ENCODE measurements around the gene CCT8L2.
"Not testable (repeated sequence)": the region's sequence is repeated elsewhere in the genome, so short reads cannot be mapped to it uniquely, and the experiment has no call there.

The CCT8L2 gene

DNA sequence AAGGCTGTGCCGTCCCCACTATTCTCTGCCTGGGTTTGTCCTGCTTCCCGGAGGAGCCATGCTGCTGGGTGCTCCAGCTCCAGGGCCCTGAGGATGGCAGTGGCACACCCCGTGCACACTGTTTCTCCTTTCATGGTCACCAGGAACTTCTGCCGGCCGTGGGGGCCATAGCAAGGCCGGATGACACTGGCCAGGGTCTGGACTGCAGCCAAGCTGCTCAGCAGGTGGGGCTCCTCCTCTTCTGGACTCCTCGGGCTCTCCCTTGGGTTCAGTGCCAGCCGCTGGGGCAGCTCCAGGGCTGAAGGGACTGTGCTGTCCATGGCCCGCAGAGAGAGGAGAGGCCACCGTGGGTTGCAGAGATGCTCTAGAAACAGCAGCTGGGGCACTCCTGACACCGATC lies 379 bp downstream of the CCT8L2 start:
- DNase-seq, result not testable (repeated sequence)

DNA sequence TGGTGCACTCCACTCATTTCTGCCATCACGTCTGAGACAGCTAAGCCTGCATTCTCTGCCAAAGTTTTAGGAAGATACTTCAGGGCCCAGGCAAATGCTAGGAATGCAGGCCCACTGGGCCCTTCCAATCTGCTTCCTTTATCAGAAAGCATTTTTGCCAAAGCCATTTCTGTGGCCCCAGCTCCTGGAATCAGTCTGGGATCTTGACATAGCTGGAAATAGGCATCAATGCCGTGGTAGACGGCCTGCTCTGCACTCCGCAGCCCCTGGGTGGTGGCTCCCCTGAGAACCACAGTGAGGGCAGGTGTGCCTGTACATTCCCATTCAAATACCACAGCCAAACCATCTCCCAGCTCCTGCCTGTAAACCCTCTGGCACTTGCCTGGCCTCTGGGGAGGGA lies 1.5 kb downstream of the CCT8L2 start:
- DNase-seq, result not testable (repeated sequence)

DNA sequence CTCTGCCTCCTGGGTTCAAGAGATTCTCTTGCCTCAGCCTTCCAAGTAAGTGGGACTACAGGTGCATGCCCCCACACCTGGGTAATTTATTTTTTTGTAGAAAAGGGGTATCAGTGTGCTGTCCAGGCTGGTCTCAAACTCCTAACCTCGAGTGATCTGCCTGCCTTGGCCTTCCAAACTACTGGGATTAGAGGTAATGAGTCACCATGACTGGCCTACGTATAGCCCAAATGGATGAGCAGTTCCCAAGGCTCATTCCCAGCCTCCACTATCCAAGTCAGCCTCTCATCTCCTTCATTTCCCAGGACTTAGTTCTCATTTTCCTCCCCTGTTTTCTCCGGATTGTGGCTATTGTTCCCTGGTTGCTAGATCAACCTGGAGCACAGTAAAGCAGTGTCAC lies 5.6 kb downstream of the CCT8L2 start:
- DNase-seq, result no peak

DNA sequence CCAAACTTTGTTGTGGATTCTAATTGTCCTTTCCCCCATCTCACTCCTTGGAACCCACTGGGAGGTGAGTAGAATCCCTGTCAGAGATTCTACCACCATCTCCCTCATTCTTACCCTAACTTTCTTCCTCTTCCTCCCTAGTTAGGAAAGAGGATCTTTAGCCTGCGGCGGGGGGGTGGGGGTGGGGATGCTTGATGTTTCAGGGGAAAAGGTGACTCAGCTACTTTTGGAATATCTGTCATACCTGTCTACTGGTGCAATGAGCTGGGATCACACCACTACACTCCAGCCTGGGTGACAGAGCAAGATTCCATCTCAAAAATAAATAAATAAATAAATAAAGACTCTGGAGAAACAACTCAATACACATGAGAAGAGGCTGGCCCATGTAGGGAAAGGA lies 6.4 kb downstream of the CCT8L2 start:
- no peak for DNase-seq

DNA sequence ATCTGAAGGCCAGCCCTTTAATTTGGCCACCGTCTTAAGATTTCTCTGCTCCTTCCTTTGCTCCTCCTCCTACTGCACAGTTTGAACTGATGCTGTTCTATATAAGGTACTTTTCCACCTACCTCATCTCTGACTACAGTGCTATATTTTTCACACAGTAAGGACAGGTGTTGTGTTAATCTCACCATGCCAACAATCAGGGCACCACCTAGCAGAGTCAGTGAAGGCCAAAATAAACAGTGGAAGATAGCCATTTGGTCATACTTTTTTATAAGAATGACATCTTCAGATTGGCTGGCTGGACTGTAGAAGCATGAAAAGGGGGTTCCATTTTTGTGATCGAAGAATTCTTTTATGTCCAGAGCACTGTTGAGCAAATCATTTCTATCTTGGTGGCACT lies 11.7 kb downstream of the CCT8L2 start:
- DNase-seq, result not testable (repeated sequence)

DNA sequence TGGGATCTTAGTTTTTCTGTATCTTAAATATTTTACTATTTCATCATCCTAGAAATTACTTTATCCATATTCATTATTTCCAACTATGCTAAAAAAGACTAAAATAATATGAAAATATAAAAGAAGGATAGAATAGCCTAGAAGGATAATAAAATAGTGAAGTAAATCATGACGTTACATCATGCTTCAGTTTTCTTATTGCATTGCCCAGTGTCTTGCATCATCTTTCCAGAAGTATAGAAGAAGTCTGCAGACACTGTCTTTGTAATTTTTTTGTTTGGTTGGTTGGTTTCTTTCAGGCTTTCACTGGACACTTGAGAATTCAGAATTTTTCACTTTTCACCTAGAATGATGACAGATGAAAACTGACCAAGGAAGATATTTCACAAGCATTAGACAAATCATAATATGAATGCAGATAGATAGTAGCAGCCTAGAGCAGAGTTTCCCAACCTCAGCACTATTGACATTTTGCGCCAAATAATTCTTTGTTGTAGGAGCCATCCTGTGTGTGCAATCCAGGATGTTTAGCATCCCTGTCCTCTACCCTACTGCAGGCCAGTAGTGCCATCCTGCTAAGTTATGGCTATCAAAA lies 23.3 kb downstream of the CCT8L2 start:
- DNase-seq, result not testable (repeated sequence)

DNA sequence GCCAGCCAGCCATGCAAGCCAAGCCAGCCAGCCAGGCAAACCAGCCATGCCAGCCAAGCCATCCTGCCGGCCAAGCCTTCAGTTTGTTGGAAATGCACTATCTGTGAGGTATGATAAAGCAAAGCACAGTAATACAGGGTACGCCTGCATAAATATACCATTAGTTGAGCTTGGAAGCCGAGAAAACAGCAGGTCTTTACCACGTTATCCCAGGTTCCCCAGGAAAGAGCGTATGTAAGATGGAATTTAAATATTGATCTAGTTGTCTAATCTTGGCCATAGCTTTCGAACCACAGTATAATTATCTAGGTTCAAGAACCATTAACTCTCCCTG lies 24.2 kb downstream of the CCT8L2 start:
- no peak for DNase-seq

DNA sequence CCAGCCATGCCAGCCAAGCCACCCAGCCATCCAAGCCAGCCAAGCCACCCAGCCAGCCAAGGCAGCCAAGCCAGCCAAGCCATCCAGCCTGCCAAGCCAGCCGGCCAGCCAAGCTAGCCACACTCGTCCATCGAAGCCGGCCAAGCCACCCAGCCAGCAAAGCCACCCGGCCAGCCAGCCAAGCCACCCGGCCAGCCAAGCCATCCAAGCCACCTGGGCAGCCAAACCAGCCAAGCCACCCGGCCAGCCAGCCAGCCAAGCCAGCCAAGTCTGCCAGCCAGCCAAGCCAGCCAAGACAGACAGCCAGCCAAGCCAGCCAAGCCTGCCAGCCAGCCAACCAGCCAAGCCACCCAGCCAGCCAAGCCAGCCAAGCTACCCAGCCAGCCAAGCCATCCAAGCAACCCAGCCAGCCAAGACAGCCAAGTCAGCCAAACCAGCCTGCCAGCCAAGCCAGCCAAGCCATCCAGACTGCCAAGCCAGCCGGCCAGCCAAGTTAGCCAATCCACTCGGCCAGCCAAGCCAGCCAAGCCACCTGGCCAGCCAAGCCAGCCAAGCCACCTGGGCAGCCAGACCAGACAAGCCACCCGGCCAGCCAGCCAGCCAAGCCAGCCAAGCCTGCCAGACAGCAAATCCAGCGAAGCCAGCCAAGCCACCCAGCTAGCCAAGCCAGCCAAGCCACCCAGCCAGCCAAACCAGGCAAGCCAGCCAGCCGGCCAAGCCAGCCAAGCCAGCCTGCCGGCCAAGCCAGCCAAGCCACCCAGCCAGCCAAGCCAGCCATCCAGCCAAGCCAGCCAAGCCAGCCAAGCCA lies 24.8 kb downstream of the CCT8L2 start:
- DNase-seq, result not testable (repeated sequence)

DNA sequence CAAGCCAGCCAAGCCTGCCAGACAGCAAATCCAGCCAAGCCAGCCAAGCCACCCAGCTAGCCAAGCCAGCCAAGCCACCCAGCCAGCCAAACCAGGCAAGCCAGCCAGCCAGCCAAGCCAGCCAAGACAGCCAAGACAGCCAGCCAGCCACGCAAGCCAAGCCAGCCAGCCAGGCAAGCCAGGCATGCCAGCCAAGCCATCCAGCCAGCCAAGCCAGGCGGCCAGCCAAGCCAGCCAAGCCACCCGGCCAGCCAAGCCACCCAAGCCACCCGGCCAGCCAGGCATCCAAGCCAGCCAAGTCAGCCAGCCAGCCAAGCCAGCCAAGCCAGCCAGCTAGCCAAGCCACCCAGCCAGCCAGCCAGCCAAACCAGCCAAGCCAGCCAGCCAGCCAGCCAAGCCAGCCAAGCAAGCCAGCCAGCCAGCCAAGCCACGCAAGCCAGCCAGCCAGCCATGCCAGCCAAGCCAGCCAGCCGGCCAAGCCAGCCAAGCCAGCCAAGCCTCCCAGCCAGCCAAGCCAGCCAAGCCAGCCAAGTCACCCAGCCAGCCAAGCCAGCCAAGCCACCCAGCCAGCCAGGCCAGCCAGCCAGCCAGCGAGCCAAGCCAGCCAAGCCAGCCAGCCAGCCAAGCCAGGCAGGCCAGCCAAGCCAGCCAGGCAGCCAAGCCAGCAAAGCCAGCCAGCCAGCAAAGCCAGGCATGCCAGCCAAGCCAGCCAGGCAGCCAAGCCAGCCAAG lies 26.0 kb downstream of the CCT8L2 start:
- not testable (repeated sequence) for DNase-seq

DNA sequence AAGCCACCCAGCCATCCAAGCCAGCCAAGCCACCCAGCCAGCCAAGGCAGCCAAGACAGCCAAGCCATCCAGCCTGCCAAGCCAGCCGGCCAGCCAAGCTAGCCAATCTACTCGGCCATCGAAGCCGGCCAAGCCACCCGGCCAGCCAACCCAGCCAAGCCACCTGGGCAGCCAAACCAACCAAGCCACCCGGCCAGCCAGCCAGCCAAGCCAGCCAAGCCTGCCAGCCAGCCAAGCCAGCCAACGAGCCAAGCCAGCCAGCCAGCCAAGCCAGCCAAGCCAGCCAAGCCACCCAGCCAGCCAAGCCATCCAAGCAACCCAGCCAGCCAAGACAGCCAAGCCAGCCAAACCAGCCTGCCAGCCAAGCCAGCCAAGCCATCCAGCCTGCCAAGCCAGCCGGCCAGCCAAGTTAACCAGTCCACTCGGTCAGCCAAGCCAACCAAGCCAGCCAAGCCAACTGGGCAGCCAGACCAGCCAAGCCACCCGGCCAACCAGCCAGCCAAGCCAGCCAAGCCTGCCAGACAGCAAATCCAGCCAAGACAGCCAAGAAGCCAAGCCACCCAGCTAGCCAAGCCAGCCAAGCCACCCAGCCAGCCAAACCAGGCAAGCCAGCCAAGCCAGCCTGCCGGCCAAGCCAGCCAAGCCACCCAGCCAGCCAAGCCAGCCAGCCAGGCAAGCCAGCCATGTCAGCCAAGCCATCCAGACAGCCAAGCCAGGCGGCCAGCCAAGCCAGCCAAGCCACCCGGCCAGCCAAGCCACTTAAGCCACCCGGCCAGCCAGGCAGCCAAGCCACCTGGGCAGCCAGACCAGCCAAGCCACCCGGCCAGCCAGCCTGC lies 26.8 kb downstream of the CCT8L2 start:
- DNase-seq, result not testable (repeated sequence)

DNA sequence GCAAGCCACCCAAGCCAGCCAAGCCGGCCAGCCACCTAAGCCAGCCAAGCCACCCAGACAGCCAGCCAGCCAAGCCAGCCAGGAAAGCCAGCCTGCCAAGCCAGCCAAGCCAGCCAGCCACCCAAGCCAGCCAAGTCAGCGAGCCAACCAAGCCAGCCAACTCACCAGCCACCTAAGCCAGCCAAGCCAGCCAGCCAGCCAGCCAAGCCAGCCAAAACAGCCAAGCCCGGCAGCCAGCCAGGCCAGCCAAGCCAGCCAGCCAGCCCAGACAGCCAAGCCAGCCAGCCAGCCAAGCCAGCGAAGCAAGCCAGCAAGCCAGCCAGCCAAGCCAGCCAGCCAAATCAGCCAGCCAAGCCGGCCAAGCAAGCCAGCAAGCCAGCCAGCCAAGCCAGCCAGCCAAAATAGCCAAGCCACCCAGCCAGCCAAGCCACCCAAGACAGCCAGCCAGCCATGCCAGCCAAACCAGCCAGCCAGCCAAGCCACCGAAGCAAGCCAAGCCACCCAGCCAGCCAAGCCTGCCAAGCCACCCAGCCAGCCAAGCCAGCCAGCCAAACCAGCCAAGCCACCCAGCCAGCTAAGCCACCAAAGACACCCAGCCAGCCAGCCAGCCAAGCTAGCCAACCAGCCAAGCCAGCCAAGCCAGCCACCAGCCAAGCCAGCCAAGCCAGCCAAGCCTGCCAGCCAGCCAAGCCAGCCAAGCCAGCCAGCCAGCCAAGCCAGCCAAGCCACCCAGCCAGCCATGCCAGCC lies 27.6 kb downstream of the CCT8L2 start:
- not testable (repeated sequence) for DNase-seq

DNA sequence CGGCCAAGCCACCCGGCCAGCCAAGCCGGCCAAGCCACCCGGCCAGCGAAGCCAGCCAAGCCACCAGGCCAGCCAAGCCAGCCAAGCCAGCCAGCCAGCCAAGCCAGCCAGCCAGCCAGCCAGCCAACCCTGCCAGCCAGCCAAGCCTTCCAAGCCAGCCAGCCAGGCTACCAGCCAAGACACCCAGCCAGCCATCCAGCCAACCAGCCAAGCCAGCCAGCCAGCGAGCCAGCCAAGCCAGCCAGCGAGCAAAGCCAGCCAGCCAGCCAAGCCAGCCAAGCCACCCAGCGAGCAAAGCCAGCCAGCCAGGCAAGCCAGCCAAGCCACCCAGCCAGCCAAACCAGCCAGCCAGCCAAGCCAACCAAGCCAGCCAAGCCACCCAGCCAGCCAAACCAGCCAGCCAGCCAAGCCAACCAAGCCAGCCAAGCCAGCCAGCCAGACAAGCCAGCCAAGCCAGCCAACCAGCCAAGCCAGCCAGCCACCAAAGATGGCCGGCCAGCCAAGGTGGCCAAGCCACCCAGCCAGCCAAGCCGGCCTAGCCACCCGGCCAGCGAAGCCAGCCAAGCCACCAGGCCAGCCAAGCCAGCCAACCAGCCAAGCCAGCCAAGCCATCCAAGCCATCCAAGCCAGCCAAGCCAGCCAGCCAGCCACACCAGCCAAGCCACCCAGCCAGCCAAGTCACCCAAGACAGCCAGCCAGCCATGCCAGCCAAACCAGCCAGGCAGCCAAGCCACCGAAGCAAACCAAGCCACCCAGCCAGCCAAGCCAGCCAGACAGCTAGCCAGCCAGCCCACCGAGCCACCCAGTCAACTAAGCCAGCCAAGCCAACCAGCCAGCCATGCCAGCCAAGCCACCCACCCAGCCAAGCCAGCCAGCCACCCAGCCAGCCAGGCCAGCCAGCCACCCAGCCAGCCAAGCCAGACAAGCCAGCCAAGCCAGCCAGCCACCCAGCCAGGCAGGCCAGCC lies 28.8 kb downstream of the CCT8L2 start:
- no peak for DNase-seq

DNA sequence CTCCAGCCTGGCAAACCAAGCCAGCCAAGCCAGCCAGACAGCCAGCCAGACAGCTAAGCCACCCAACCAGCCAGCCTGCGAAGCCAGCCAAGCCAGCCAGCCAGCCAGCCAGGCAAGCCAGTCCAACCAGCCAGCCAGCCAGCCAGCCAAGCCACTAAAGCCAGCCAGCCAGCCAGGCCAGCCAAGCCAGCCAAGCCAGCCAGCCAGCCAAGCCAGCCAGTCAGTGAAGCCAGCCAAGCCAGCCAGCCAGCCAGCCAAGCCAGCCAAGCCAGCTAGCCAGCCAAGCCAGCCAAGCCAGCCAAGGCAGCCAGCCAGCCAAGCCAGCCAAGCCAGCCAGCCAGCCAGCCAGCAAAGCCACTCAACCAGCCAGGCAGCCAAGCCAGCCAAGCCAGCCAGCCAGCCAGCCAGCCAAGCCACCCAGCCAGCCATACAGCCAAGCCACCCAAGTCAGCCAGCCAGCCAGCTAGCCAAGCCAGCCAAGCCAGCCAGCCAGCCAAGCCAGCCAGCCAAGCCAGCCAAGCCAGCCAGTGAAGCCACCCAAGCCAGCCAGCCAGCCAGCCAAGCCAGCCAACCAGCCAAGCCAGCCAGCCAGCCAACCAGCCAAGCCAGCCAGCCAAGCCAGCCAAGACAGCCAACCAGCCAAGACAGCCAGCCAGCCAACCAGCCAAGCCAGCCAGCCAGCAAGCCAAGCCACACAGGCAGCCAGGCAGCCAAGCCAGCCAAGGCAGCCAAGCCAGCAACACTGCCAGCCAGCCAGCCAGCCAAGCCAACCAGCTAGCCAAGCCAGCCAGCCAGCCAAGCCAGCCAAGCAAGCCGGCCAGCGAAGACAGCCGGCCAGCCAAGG lies 29.7 kb downstream of the CCT8L2 start:
- DNase-seq, result no peak

DNA sequence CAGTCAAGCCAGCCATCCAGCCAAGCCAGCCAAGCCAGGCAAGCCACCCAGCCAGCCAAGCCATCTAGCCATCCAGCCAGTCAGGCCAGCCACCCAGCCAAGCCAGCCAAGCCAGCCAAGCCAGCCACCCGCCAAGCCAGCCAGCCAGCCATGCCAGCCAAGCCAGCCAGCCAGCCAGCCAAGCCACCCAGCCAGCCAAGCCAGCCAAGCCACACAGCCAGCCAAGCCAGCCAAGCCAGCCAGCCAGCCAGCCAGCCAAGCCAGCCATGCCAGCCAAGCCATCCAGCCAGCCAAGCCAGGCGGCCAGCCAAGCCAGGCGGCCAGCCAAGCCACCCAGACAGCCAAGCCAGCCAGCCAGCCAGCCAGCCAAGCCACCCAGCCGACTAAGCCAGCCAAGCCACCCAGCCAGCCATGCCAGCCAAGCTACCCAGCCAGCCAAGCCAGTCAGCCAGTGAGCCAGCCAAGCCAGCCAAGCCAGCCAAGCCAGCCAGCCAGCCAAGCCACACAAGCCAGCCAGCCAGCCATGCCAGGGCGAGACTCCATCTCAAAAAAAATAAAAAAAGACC lies 31.4 kb downstream of the CCT8L2 start:
- not testable (repeated sequence) for DNase-seq

DNA sequence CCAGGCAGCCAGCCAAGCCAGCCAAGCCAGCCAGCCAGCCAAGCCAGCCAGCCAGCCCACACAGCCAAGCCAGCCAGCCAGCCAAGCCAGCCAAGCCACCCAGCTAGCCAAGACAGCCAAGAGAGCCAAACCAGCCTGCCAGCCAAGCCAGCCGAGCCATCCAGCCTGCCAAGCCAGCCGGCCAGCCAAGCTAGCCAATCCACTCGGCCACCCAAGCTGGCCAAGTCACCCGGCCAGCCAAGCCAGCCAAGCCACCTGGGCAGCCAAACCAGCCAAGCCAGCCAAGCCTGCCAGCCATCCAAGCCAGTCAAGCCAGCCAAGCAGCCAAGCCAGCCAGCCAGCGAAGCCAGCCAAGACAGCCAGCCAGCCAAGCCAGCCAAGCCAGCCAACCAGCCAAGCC lies 32.0 kb downstream of the CCT8L2 start:
- DNase-seq, result not testable (repeated sequence)

DNA sequence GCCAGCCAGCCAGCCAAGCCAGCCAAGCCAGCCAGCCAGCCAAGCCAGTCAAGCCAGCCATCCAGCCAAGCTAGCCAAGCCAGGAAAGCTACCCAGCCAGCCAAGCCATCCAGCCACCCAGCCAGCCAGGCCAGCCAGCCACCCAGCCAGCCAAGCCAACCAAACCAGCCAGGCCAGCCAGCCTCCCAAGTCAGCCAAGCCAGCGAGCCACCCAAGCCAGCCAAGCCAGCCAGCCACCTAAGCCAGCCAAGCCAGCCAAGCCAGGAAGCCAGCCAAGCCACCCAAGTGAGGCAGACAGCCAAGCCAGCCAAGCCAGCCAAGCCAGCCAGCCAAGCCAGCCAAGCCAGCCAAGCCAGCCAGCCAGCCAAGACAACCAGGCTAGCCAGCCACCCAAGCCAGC lies 32.6 kb downstream of the CCT8L2 start:
- not testable (repeated sequence) for DNase-seq

DNA sequence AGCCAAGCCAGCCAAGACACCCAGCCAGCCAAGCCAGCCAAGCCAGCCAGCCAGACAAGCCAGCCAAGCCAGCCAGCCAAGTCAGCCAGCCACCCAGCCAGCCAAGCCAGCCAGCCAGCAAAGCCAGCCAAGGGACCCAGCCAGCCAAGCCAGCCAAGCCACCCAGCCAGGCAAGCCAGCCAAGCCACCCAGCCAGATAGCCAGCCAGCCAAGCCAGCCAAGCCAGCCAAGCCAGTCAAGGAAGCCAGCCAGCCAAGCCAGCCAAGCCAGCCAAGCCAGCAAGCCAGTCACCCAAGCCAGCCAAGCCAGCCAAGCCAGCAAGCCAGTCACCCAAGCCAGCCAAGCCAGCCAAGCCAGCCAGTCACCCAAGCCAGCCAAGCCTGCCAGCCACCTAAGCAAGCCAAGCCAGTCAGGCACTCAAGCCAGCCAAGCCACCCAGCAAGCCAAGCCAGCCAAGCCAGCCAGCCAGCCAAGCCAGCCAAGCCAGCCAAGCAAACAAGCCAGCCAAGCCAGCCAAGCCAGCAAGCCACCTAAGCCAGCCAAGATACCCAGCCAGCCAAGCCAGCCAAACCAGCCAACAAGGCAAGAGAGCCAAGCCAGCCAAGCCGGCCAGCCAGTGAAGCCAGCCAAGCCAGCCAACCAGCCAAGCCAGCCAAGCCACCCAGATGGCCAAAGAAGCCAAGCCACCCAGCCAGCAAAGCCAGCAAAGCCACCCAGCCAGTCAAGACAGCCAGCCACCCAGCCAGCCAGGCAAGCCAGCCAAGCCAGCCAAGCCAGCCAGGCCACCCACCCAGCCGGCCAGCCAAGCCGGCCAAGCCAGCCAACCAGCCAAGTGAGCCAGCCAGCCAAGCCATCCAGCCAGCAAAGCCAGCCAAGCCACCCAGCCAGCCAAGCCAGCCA lies 33.3 kb downstream of the CCT8L2 start:
- DNase-seq, result no peak

DNA sequence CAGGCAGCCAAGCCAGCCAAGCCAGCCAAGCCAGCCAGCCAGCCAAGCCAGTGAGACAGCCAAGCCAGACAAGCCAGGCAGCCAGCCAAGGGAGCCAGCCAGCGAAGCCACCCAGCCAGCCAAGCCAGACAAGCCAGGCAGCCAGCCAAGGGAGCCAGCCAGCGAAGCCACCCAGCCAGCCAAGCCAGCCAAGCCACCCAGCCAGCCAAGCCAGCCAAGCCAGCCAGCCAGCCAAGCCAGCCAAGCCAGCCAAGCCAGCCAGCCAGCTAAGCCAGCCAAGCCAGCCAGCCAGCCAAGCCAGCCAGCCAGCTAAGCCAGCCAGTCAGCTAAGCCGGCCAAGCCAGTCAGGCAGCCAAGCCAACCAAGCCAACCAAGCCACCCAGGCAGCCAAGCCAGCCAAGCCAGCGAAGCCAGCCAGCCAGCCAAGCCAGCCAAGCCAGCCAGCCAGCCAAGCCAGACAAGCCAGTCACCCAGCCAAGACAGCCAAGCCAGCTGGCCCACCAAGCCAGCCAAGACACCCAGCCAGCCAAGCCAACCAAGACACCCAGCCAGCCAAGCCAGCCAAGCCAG lies 34.1 kb downstream of the CCT8L2 start:
- not testable (repeated sequence) for DNase-seq
